Measurements from ENCODE around the gene MOCS3.

MOCS3 gene

DNA sequence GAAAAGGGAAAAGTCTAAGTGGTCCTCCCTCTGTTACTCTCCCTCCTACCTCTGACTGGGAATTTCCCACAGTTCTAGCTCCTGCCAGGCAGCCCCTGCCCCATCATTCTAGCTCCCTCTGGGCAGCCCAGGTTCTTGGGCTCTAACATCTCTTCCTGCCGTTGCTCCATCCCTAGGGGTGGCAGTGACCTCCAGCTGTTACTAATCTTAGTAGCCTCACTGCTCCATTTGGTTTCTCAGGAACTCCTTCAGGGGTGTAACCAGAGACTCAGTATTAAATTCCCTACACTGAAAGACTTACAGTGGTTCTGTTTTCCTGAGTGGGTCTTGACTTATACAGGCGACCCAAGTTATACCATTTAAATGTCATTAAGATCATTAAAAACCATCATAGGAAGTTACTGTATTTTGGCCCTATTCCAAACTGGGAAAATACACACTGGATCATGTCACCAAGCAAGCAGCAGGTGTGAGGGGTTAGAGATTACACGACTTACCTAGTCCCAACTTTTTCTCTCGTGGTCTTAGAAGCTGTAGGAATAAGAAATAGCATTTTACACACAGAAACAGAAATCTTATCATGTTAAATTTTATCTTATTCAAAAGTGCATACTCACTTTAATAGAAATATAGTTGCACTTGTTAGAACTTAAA is 10.4 kb upstream of the MOCS3 start:
- TF ChIP-seq POLR2AphosphoS5 (IDR thresholded peaks at IDR 0.05; ENCODE audit: low read depth, low read length) (no peak), FOXP2 (optimal IDR thresholded peaks at IDR 0.05; ENCODE audit: borderline replicate concordance, extremely low read depth, extremely low read length, insufficient read depth) (no peak), TAF1 (IDR thresholded peaks at IDR 0.05; ENCODE audit: borderline replicate concordance, insufficient read depth, low read length) (no peak), SIN3A (IDR thresholded peaks at IDR 0.05; ENCODE audit: borderline replicate concordance, insufficient read depth, low read length) (no peak)
- TF ChIP-seq, protein P1, sequence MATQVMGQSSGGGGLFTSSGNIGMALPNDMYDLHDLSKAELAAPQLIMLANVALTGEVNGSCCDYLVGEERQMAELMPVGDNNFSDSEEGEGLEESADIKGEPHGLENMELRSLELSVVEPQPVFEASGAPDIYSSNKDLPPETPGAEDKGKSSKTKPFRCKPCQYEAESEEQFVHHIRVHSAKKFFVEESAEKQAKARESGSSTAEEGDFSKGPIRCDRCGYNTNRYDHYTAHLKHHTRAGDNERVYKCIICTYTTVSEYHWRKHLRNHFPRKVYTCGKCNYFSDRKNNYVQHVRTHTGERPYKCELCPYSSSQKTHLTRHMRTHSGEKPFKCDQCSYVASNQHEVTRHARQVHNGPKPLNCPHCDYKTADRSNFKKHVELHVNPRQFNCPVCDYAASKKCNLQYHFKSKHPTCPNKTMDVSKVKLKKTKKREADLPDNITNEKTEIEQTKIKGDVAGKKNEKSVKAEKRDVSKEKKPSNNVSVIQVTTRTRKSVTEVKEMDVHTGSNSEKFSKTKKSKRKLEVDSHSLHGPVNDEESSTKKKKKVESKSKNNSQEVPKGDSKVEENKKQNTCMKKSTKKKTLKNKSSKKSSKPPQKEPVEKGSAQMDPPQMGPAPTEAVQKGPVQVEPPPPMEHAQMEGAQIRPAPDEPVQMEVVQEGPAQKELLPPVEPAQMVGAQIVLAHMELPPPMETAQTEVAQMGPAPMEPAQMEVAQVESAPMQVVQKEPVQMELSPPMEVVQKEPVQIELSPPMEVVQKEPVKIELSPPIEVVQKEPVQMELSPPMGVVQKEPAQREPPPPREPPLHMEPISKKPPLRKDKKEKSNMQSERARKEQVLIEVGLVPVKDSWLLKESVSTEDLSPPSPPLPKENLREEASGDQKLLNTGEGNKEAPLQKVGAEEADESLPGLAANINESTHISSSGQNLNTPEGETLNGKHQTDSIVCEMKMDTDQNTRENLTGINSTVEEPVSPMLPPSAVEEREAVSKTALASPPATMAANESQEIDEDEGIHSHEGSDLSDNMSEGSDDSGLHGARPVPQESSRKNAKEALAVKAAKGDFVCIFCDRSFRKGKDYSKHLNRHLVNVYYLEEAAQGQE (IDR thresholded peaks at IDR 0.05; ENCODE audit: insufficient read depth in 1 of 2, low read depth in 2 of 2, low read length in 2 of 2), result no peak

DNA sequence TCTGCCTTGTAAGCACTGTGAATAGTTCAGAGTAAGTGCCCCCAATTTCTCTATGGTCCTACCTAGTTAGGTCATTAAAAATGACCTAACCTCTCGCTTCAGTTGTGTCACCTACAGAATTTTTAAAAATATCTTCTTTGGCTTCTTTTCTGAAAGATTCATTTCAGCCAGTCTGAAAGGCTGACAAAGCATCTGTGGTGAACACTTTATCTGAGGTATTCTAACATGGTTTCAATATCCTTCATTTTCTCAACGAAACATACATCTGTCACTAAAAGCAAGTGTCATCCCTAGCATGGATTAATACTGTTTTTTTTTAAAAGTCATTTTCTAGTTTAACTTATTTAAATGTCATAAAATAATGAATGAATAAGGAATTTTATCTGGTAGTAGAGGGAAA is 5.4 kb upstream of the MOCS3 start:
- no peak for TF ChIP-seq POLR2AphosphoS5 (IDR thresholded peaks at IDR 0.05; ENCODE audit: low read depth, low read length)
- no peak for TF ChIP-seq TAF1 (IDR thresholded peaks at IDR 0.05; ENCODE audit: borderline replicate concordance, insufficient read depth, low read length)
- TF ChIP-seq, protein P1 (IDR thresholded peaks at IDR 0.05; ENCODE audit: insufficient read depth in 1 of 2, low read depth in 2 of 2, low read length in 2 of 2), result no peak
- no peak for TF ChIP-seq SIN3A (IDR thresholded peaks at IDR 0.05; ENCODE audit: borderline replicate concordance, insufficient read depth, low read length)
- no peak for TF ChIP-seq FOXP2 (optimal IDR thresholded peaks at IDR 0.05; ENCODE audit: borderline replicate concordance, extremely low read depth, extremely low read length, insufficient read depth)

DNA sequence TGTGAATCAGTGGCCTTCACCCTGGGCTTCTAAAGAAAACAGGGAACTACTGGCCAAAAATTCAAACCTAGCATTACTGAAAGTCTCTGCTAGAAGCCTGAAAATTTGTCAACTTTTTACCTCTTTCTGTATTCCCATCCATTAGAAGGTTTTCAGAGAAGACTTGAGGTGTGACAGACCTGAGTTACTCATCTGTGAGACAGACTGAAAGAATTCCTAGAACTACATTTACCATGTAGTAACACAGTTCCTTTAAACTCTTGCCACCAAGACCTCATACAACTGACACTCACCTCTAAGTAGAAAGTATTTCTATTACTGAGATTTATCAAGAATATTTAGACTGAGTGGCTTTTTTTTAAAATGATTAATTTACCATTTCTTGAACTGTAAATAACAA is 4.8 kb upstream of the MOCS3 start:
- TF ChIP-seq TAF1 (IDR thresholded peaks at IDR 0.05; ENCODE audit: borderline replicate concordance, insufficient read depth, low read length), result no peak
- no peak for TF ChIP-seq POLR2AphosphoS5 (IDR thresholded peaks at IDR 0.05; ENCODE audit: low read depth, low read length)
- TF ChIP-seq SIN3A (IDR thresholded peaks at IDR 0.05; ENCODE audit: borderline replicate concordance, insufficient read depth, low read length), result no peak
- TF ChIP-seq, protein P1 (IDR thresholded peaks at IDR 0.05; ENCODE audit: insufficient read depth in 1 of 2, low read depth in 2 of 2, low read length in 2 of 2), result no peak
- TF ChIP-seq FOXP2 (optimal IDR thresholded peaks at IDR 0.05; ENCODE audit: borderline replicate concordance, extremely low read depth, extremely low read length, insufficient read depth), result no peak

DNA sequence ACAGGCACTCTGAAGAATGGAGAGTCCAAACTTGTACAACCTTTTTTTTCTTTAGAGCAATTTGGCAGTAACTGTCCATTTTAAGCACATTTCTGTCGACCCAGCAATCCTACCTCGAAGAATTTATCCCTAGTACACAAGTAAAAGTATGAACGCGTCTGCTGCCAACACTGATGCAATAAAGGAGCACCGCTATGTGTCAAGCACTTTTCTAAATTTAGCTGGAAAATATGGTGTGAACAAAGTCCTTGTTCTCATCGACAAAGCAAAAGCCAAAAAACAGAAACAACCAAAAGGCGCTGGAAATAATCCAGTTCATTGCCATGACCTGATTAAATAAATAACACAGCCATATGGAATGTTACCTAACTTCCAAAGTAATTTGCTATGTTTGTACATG is 1.3 kb upstream of the MOCS3 start:
- TF ChIP-seq TAF1 (IDR thresholded peaks at IDR 0.05; ENCODE audit: borderline replicate concordance, insufficient read depth, low read length), result no peak
- no peak for TF ChIP-seq SIN3A (IDR thresholded peaks at IDR 0.05; ENCODE audit: borderline replicate concordance, insufficient read depth, low read length)
- TF ChIP-seq, protein P1 (IDR thresholded peaks at IDR 0.05; ENCODE audit: insufficient read depth in 1 of 2, low read depth in 2 of 2, low read length in 2 of 2), result no peak
- TF ChIP-seq POLR2AphosphoS5 (IDR thresholded peaks at IDR 0.05; ENCODE audit: low read depth, low read length), result no peak
- TF ChIP-seq FOXP2 (optimal IDR thresholded peaks at IDR 0.05; ENCODE audit: borderline replicate concordance, extremely low read depth, extremely low read length, insufficient read depth), result no peak

Data from PFSK-1 (cell line).